NCI-H1436 treated with DMSO at 0.1 percent for 48 hours (cell line): Measurements from ENCODE around the gene HSD17B7.
A peak's percentile ranks its signal among the peaks of the same experiment; 100 is the strongest.
"Not testable (repeated sequence)": the region's sequence is repeated elsewhere in the genome, so short reads cannot be mapped to it uniquely, and the experiment has no call there.

Experiments
- DNase-seq: peaks from one replicate; lab custom pipeline; 2025; lab: John Stamatoyannopoulos, UW

The HSD17B7 gene

GRCh38 chr1:162812357-162812756, 21.9 kb downstream of the HSD17B7 start:
- not testable (repeated sequence) for DNase-seq

- not testable (repeated sequence) for DNase-seq
Observed at GRCh38 chr1:162818136-162818535, 27.6 kb downstream of the HSD17B7 start.

GRCh38 chr1:162818666-162819065, 28.2 kb downstream of the HSD17B7 start:
- not testable (repeated sequence) for DNase-seq

GRCh38 chr1:162822391-162823200, 32.1 kb downstream of the HSD17B7 start:
- peak; percentile 27 for DNase-seq

GRCh38 chr1:162823231-162823630, 32.7 kb downstream of the HSD17B7 start:
- no peak for DNase-seq

GRCh38 chr1:162823771-162824525, 33.4 kb downstream of the HSD17B7 start:
- no peak for DNase-seq

- DNase-seq, result no peak
Observed at GRCh38 chr1:162829268-162829667, 38.8 kb downstream of the HSD17B7 start.

- no peak for DNase-seq
Observed at GRCh38 chr1:162832470-162832869, 42.0 kb downstream of the HSD17B7 start.

GRCh38 chr1:162835157-162835899, 44.8 kb downstream of the HSD17B7 start:
- no peak for DNase-seq

- DNase-seq, result no peak
Observed at GRCh38 chr1:162838863-162839262, 48.4 kb downstream of the HSD17B7 start.

GRCh38 chr1:162840250-162840839, 49.8 kb downstream of the HSD17B7 start:
- DNase-seq, result no peak

GRCh38 chr1:162844153-162844552, 53.7 kb downstream of the HSD17B7 start:
- no peak for DNase-seq

GRCh38 chr1:162846256-162847212, 56.0 kb downstream of the HSD17B7 start:
- DNase-seq, result no peak

- DNase-seq, result no peak
Observed at GRCh38 chr1:162847839-162848453, 57.4 kb downstream of the HSD17B7 start.

- DNase-seq, result no peak
Observed at GRCh38 chr1:162849711-162850110, 59.2 kb downstream of the HSD17B7 start.

GRCh38 chr1:162851341-162851740, 60.8 kb downstream of the HSD17B7 start:
- DNase-seq, result no peak

GRCh38 chr1:162854245-162854882, 63.9 kb downstream of the HSD17B7 start:
- DNase-seq, result peak; percentile 41

- no peak for DNase-seq
Observed at GRCh38 chr1:162855461-162856150, 65.1 kb downstream of the HSD17B7 start.

- no peak for DNase-seq
Observed at GRCh38 chr1:162856260-162856659, 65.8 kb downstream of the HSD17B7 start.
